Epithelial cell of esophagus (primary cell): ENCODE results near the gene IER5.

Experiments
- DNase-seq: peaks from one replicate; pipeline ENCODE4 v3.0.0; 2010; ENCODE audit warnings: low read depth
- H3K4me3 ChIP-seq: 2 replicates; pipeline ENCODE4 v1.5.1; 2011; ENCODE audit warnings: mild to moderate bottlenecking, low read length, control low read depth
- CTCF ChIP-seq: IDR thresholded peaks from 2 replicates; pipeline ENCODE4 v1.5.1; 2011; ENCODE audit warnings: low read depth, mild to moderate bottlenecking, low read length, control low read depth, inconsistent platforms; ENCODE audit not compliant: insufficient read depth; ENCODE audit errors: missing control alignments

Gene IER5

GRCh38 chr1:181061891-181062835, 26.3 kb upstream of the IER5 start:
- DNase-seq: no peak
- H3K4me3 ChIP-seq: no peak overlapping the region
- TF ChIP-seq CTCF: no peak

- no peak for DNase-seq
- no peak for TF ChIP-seq CTCF
- no peak overlapping the region for H3K4me3 ChIP-seq
These were observed 25.6 kb upstream of the IER5 start for GRCh38 chr1:181062836-181063428.

- H3K4me3 ChIP-seq: no peak overlapping the region
- DNase-seq: no peak
- no peak for TF ChIP-seq CTCF
These were observed 24.4 kb upstream of the IER5 start for GRCh38 chr1:181064011-181064623.

GRCh38 chr1:181064702-181065101, 23.8 kb upstream of the IER5 start:
- no peak overlapping the region for H3K4me3 ChIP-seq
- TF ChIP-seq CTCF: no peak
- DNase-seq: no peak

GRCh38 chr1:181073638-181074037, 14.9 kb upstream of the IER5 start:
- peak; percentile 72 for DNase-seq
- TF ChIP-seq CTCF: no peak
- H3K4me3 ChIP-seq: no peak overlapping the region

GRCh38 chr1:181075766-181076350, 12.6 kb upstream of the IER5 start:
- no peak for DNase-seq
- no peak overlapping the region for H3K4me3 ChIP-seq
- no peak for TF ChIP-seq CTCF
